H9 (cell line): ENCODE measurements around the gene LFNG. TPM values are rescaled to one million over a fixed set of nuclear protein-coding genes. Genes with fewer than 3 reads are reported as not detected.

Experiments
- DNase-seq: peaks from one replicate; pipeline ENCODE4 v3.0.0-alpha.2; 2017
- H2AFZ ChIP-seq: one replicate; pipeline ENCODE4 v1.6.1; 2013; ENCODE audit warnings: mild to moderate bottlenecking, low read length, control low read depth, moderate library complexity
- H2AK5ac ChIP-seq: 2 replicates; pipeline ENCODE4 v1.6.1; 2013; ENCODE audit warnings: low read length, control low read depth, mixed read lengths; ENCODE audit not compliant: insufficient read length
- H2BK120ac ChIP-seq: one replicate; pipeline ENCODE4 v1.6.1; 2013; ENCODE audit warnings: low read depth, mild to moderate bottlenecking, low read length, control low read depth, inconsistent platforms; ENCODE audit not compliant: poor library complexity, severe bottlenecking
- H2BK12ac ChIP-seq: 2 replicates; pipeline ENCODE4 v1.6.1; 2013; ENCODE audit warnings: low read length, control low read depth, mixed read lengths, low read depth; ENCODE audit not compliant: insufficient read length
- H2BK15ac ChIP-seq: 2 replicates; pipeline ENCODE4 v1.6.1; 2013; ENCODE audit warnings: low read depth, low read length, control low read depth
- H2BK20ac ChIP-seq: one replicate; pipeline ENCODE4 v1.6.1; 2013; ENCODE audit warnings: low read depth, mild to moderate bottlenecking, low read length, control low read depth, inconsistent platforms; ENCODE audit not compliant: poor library complexity, severe bottlenecking
- H2BK5ac ChIP-seq: 2 replicates; pipeline ENCODE4 v1.6.1; 2013; ENCODE audit warnings: low read length, control low read depth, mixed read lengths; ENCODE audit not compliant: insufficient read length
- H3K14ac ChIP-seq: 2 replicates; pipeline ENCODE4 v1.6.1; 2013; ENCODE audit warnings: low read length, control low read depth; ENCODE audit not compliant: insufficient read depth
- H3K18ac ChIP-seq: 2 replicates; pipeline ENCODE4 v1.6.1; 2013; ENCODE audit warnings: low read depth, mild to moderate bottlenecking, mixed read lengths, low read length, control low read depth; ENCODE audit not compliant: insufficient read length
- H3K23ac ChIP-seq: 2 replicates; pipeline ENCODE4 v1.6.1; 2013; ENCODE audit warnings: low read length, control low read depth, mixed read lengths, low read depth; ENCODE audit not compliant: insufficient read length
- H3K23me2 ChIP-seq: 2 replicates; pipeline ENCODE4 v1.6.1; 2013; ENCODE audit warnings: low read depth, mild to moderate bottlenecking, mixed read lengths, low read length, control low read depth; ENCODE audit not compliant: insufficient read length, poor library complexity, severe bottlenecking
- H3K27ac ChIP-seq: 2 replicates; pipeline ENCODE4 v1.5.1; 2013; ENCODE audit warnings: low read length, control low read depth, mixed read lengths, low read depth; ENCODE audit not compliant: insufficient read length
- H3K27me3 ChIP-seq: 2 replicates; pipeline ENCODE4 v1.6.1; 2013; ENCODE audit warnings: low read length, control low read depth, inconsistent platforms; ENCODE audit not compliant: insufficient read depth
- H3K4ac ChIP-seq: 2 replicates; pipeline ENCODE4 v1.6.1; 2013; ENCODE audit warnings: low read depth, mild to moderate bottlenecking, control low read depth, inconsistent platforms, low read length, moderate library complexity
- H3K4me1 ChIP-seq: 2 replicates; pipeline ENCODE4 v1.6.1; 2013; ENCODE audit warnings: low read length, control low read depth, inconsistent platforms; ENCODE audit not compliant: insufficient read depth
- H3K4me2 ChIP-seq: 2 replicates; pipeline ENCODE4 v1.6.1; 2013; ENCODE audit warnings: low read length, control low read depth, mixed read lengths; ENCODE audit not compliant: insufficient read length, insufficient read depth
- H3K56ac ChIP-seq: 2 replicates; pipeline ENCODE4 v1.6.1; 2013; ENCODE audit warnings: low read depth, mild to moderate bottlenecking, mixed read lengths, low read length, control low read depth; ENCODE audit not compliant: insufficient read length
- H3K79me1 ChIP-seq: 2 replicates; pipeline ENCODE4 v1.6.1; 2013; ENCODE audit warnings: low read depth, mild to moderate bottlenecking, moderate library complexity, low read length, control low read depth, inconsistent platforms; ENCODE audit not compliant: insufficient read depth, poor library complexity, severe bottlenecking
- H3K79me2 ChIP-seq: 2 replicates; pipeline ENCODE4 v1.6.1; 2013; ENCODE audit warnings: low read length, control low read depth, inconsistent platforms; ENCODE audit not compliant: insufficient read depth
- H3K9ac ChIP-seq: 2 replicates; pipeline ENCODE4 v1.6.1; 2013; ENCODE audit warnings: low read length, control low read depth, mixed read lengths; ENCODE audit not compliant: insufficient read length; ENCODE audit errors: extremely low read depth
- H3K9me3 ChIP-seq: one replicate; pipeline ENCODE4 v1.6.1; 2013; ENCODE audit warnings: low read depth, low read length, inconsistent platforms; ENCODE audit not compliant: control insufficient read depth
- H3T11ph ChIP-seq: one replicate; pipeline ENCODE4 v1.6.1; 2013; ENCODE audit warnings: mild to moderate bottlenecking, low read length, control low read depth, inconsistent platforms
- H4K20me1 ChIP-seq: one replicate; pipeline ENCODE4 v1.6.1; 2013; ENCODE audit not compliant: control insufficient read depth, insufficient read length, insufficient read depth
- H4K5ac ChIP-seq: 2 replicates; pipeline ENCODE4 v1.6.1; 2013; ENCODE audit warnings: low read depth, mild to moderate bottlenecking, mixed read lengths, low read length, control low read depth; ENCODE audit not compliant: insufficient read length
- H4K8ac ChIP-seq: replicated peaks from 2 replicates; pipeline ENCODE4 v1.6.1; 2013; ENCODE audit warnings: low read length, control low read depth, mixed read lengths, low read depth; ENCODE audit not compliant: insufficient read length
- H4K91ac ChIP-seq: 2 replicates; pipeline ENCODE4 v1.6.1; 2013; ENCODE audit warnings: low read depth, mild to moderate bottlenecking, moderate library complexity, mixed read lengths, low read length, control low read depth; ENCODE audit not compliant: insufficient read length
- H3K27ac Mint-ChIP-seq, 3 experiments: 2 replicates in 2 of 3; 3 replicates in 1 of 3; pipeline ENCODE4 v1.8.0; 2020 to 2021; ENCODE audit warnings: mixed read lengths in 3 of 3, mild to moderate bottlenecking in 1 of 3, moderate library complexity in 1 of 3
- H3K27me3 Mint-ChIP-seq: 2 replicates; pipeline ENCODE4 v1.8.0; 2021; ENCODE audit warnings: low read depth, mild to moderate bottlenecking, moderate library complexity, mixed read lengths
- H3K36me3 Mint-ChIP-seq, 3 experiments: 2 replicates in 2 of 3; 3 replicates in 1 of 3; pipeline ENCODE4 v1.8.0; 2020 to 2021; ENCODE audit warnings: low read depth in 3 of 3, mixed read lengths in 3 of 3; ENCODE audit not compliant: insufficient read depth in 1 of 3
- H3K4me1 Mint-ChIP-seq, 2 experiments: 2 replicates each; pipeline ENCODE4 v1.8.0; 2020; ENCODE audit warnings: mixed read lengths in 2 of 2
- H3K4me3 Mint-ChIP-seq, 2 experiments: 2 replicates in 1 of 2; 3 replicates in 1 of 2; pipeline ENCODE4 v1.8.0; 2020 to 2021; ENCODE audit warnings: mild to moderate bottlenecking in 2 of 2, mixed read lengths in 2 of 2, moderate library complexity in 1 of 2
- H3K9me3 Mint-ChIP-seq, 2 experiments: 2 replicates in 1 of 2; 3 replicates in 1 of 2; pipeline ENCODE4 v1.8.0; 2020; ENCODE audit warnings: mild to moderate bottlenecking in 2 of 2, mixed read lengths in 2 of 2, moderate library complexity in 1 of 2
- WGBS: extraction: QIAGEN DNeasy Blood & Tissue Kit; methylation state at CpG from one replicate; pipeline ENCODE4 v1.1.7; 2013; ENCODE audit warnings: missing lambda C conversion rate, low lambda C conversion rate, mixed read lengths; ENCODE audit not compliant: insufficient read length; ENCODE audit errors: extremely low coverage; 5-methylcytosine and 5-hydroxymethylcytosine counted together
- total RNA-seq: library from RNA; stranded (reverse); gene quantifications from 2 replicates; pipeline ENCODE4 v1.2.1, GENCODE V29; 2021
- TF ChIP-seq, protein P1 (sequence below): fragments of 200-600 bp; sonication (generic); conservative IDR thresholded peaks from 3 replicates; pipeline ENCODE4 v1.8.0; 2021; ENCODE audit warnings: antibody characterized with exemption, mild to moderate bottlenecking

The LFNG gene
- total RNA-seq, 1 experiment from 2014 or later = 52.9 TPM

DNA sequence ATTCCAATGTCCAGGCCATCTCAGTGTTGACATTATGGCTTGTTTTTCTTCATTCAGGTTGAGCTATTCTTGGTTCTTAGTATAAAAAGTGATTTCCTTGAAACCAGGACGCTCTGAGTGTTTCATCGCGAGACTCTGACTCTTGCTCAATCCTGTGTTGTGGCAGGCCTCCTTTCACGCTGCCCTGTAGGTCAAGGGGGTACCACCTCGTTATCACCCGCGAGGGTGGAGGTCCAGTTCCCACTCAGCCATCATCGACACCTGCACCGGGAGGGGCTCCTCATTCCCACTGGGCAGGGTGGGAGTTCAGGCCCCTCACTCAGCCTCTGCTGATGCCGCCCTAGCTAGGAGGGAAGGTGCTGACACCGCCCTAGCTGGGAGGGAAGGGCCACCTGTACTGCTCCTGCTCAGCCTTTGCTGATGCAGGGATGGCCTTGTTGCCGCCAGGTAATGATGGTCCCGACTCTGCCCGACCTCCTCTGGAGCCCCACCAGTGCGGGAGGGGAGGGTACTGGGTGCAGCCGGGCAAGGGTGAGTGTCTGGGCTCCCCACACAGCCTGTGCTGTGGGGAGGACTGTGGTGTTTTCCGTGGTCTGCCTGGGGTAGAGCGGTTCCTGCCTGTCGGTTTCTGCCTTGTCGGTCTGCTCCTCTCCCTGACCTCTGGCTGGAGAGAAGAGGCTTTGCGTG is 55.6 kb downstream of the LFNG start:
- Histone ChIP-seq H3K56ac (no peak overlapping the region), H4K91ac (no peak overlapping the region), H4K20me1 (no peaks in the 10 kb centered on the region), H3K4ac (no peak overlapping the region), H2BK12ac (no peak overlapping the region), H2BK15ac (no peak overlapping the region), H2BK5ac (no peak overlapping the region), H3K18ac (no peak overlapping the region), H2AFZ (no peak overlapping the region), H3K27ac (no peak overlapping the region), H3K27me3 (no peaks in the 10 kb centered on the region), H3T11ph (no peak overlapping the region), H2BK120ac (no peak overlapping the region), H2AK5ac (no peak overlapping the region), H2BK20ac (no peak overlapping the region), H3K14ac (no peak overlapping the region; the same call in 1 of the 2 replicates), H3K23me2 (no peaks in the 10 kb centered on the region), H3K79me1 (no peaks in the 10 kb centered on the region), H3K79me2 (no peaks in the 10 kb centered on the region), H4K8ac (no peak overlapping the region), H3K9ac (no peak overlapping the region), H3K4me1 (no peaks in the 10 kb centered on the region), H3K9me3 (no peaks in the 10 kb centered on the region), H3K4me2 (no peak overlapping the region), H4K5ac (no peak overlapping the region), H3K23ac (no peak overlapping the region)
- WGBS = no CpG with 5 or more reads among the region's 21 CpGs
- no peaks in the 10 kb centered on the region; a peak in 1 of 4 replicates for H3K4me1 Mint-ChIP-seq
- peak overlapping the region in 1 of 3 experiments; percentile 67; a peak in 2 of 7 replicates for H3K27ac Mint-ChIP-seq
- TF ChIP-seq, protein P1, sequence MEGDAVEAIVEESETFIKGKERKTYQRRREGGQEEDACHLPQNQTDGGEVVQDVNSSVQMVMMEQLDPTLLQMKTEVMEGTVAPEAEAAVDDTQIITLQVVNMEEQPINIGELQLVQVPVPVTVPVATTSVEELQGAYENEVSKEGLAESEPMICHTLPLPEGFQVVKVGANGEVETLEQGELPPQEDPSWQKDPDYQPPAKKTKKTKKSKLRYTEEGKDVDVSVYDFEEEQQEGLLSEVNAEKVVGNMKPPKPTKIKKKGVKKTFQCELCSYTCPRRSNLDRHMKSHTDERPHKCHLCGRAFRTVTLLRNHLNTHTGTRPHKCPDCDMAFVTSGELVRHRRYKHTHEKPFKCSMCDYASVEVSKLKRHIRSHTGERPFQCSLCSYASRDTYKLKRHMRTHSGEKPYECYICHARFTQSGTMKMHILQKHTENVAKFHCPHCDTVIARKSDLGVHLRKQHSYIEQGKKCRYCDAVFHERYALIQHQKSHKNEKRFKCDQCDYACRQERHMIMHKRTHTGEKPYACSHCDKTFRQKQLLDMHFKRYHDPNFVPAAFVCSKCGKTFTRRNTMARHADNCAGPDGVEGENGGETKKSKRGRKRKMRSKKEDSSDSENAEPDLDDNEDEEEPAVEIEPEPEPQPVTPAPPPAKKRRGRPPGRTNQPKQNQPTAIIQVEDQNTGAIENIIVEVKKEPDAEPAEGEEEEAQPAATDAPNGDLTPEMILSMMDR = no peak
- peaks cover 0 to 3% of the 10 kb centered on the region in 2 experiments; a peak in 3 of 5 replicates for H3K9me3 Mint-ChIP-seq
- no peaks in the 10 kb centered on the region for H3K27me3 Mint-ChIP-seq
- peaks cover 0 to 3% (median 0%) of the 10 kb centered on the region in 3 experiments; a peak in 4 of 7 replicates for H3K36me3 Mint-ChIP-seq
- H3K4me3 Mint-ChIP-seq = no peak overlapping the region
- DNase-seq = no peak
